Measurements from ENCODE around the gene CAPS2.

- TF ChIP-seq, protein P1, sequence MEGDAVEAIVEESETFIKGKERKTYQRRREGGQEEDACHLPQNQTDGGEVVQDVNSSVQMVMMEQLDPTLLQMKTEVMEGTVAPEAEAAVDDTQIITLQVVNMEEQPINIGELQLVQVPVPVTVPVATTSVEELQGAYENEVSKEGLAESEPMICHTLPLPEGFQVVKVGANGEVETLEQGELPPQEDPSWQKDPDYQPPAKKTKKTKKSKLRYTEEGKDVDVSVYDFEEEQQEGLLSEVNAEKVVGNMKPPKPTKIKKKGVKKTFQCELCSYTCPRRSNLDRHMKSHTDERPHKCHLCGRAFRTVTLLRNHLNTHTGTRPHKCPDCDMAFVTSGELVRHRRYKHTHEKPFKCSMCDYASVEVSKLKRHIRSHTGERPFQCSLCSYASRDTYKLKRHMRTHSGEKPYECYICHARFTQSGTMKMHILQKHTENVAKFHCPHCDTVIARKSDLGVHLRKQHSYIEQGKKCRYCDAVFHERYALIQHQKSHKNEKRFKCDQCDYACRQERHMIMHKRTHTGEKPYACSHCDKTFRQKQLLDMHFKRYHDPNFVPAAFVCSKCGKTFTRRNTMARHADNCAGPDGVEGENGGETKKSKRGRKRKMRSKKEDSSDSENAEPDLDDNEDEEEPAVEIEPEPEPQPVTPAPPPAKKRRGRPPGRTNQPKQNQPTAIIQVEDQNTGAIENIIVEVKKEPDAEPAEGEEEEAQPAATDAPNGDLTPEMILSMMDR (conservative IDR thresholded peaks at IDR 0.05; ENCODE audit: low read length), result no peak
- no peak for TF ChIP-seq EZH2phosphoT487 (IDR thresholded peaks at IDR 0.05; ENCODE audit: borderline replicate concordance, low read depth, low read length)
Observed at GRCh38 chr12:75269209-75269608, 60.9 kb downstream of the CAPS2 start.

Data from OCI-LY7 (cell line).